ENCODE results near the gene KRTAP4-16. TPM values are rescaled to one million over a fixed set of nuclear protein-coding genes. Genes with fewer than 3 reads are reported as not detected.

Gene KRTAP4-16
- total RNA-seq, 1 experiment from 2014 or later = not detected

GRCh38 chr17:41082626-41083025 is 19.4 kb downstream of the KRTAP4-16 start:
- TF ChIP-seq CTCF (conservative IDR thresholded peaks at IDR 0.05) = no peak
- Histone ChIP-seq H3T11ph (ENCODE audit: low read length) (no peak overlapping the region), H2BK12ac (ENCODE audit: insufficient read length, low read depth, low read length) (no peak overlapping the region), H2BK15ac (ENCODE audit: low read depth, low read length) (no peak overlapping the region), H2BK20ac (ENCODE audit: low read depth, low read length, poor library complexity, severe bottlenecking) (no peak overlapping the region), H4K20me1 (ENCODE audit: control insufficient read depth, insufficient read depth, insufficient read length) (no peaks in the 10 kb centered on the region), H3K4me1 (ENCODE audit: insufficient read depth, low read length) (no peaks in the 10 kb centered on the region), H2BK120ac (ENCODE audit: low read depth, low read length, poor library complexity, severe bottlenecking) (no peak overlapping the region), H3K79me2 (ENCODE audit: insufficient read depth, low read length) (no peaks in the 10 kb centered on the region), H2AK5ac (ENCODE audit: insufficient read length, low read length) (no peak overlapping the region), H2AFZ (ENCODE audit: low read length) (no peak overlapping the region), H3K23ac (ENCODE audit: insufficient read length, low read depth, low read length) (no peak overlapping the region), H4K5ac (ENCODE audit: insufficient read length, low read depth, low read length) (no peak overlapping the region), H3K4me2 (ENCODE audit: insufficient read depth, insufficient read length, low read length) (no peak overlapping the region), H3K23me2 (ENCODE audit: insufficient read length, low read depth, low read length, poor library complexity, severe bottlenecking) (no peaks in the 10 kb centered on the region), H3K18ac (ENCODE audit: insufficient read length, low read depth, low read length) (no peak overlapping the region), H3K56ac (ENCODE audit: insufficient read length, low read depth, low read length) (no peak overlapping the region), H2BK5ac (ENCODE audit: insufficient read length, low read length) (no peak overlapping the region), H3K9me3 (ENCODE audit: control insufficient read depth, low read depth, low read length) (no peaks in the 10 kb centered on the region), H3K9ac (ENCODE audit: extremely low read depth, insufficient read length, low read length) (no peak overlapping the region), H3K27ac (ENCODE audit: insufficient read length, low read depth, low read length) (no peak overlapping the region), H3K4ac (ENCODE audit: low read depth, low read length) (no peak overlapping the region), H3K79me1 (ENCODE audit: insufficient read depth, low read depth, low read length, poor library complexity, severe bottlenecking) (no peaks in the 10 kb centered on the region), H3K27me3 (ENCODE audit: insufficient read depth, low read length) (no peaks in the 10 kb centered on the region), H4K8ac (replicated peaks; ENCODE audit: insufficient read length, low read depth, low read length) (no peak overlapping the region), H3K14ac (ENCODE audit: insufficient read depth, low read length) (no peak overlapping the region), H4K91ac (ENCODE audit: insufficient read length, low read depth, low read length) (no peak overlapping the region)
- WGBS (ENCODE audit: extremely low coverage, insufficient read length, low lambda C conversion rate) = no CpG with 5 or more reads among the region's 4 CpGs
- no peak overlapping the region for H3K4me3 Mint-ChIP-seq
- H3K4me1 Mint-ChIP-seq = peaks cover 9 to 12% of the 10 kb centered on the region in 2 experiments
- no peak overlapping the region for H3K27ac Mint-ChIP-seq
- DNase-seq = no peak
- H3K27me3 Mint-ChIP-seq (ENCODE audit: low read depth) = no peaks in the 10 kb centered on the region; the same call in 1 of the 2 replicates
- H3K36me3 Mint-ChIP-seq (ENCODE audit: insufficient read depth in 1 of 3, low read depth in 3 of 3) = no peaks in the 10 kb centered on the region
- H3K9me3 Mint-ChIP-seq = no peaks in the 10 kb centered on the region; a peak in 1 of 5 replicates
